OCI-LY3 (cell line): ENCODE results near the gene AP4S1.
A peak's percentile ranks its signal among the peaks of the same experiment; 100 is the strongest.

ENCODE experiments used
- H2AFZ ChIP-seq: fragments of 200-600, 300-600 bp; shearing (Covaris generic); 2 replicates; pipeline ENCODE4 v1.6.0; 2014; ENCODE audit warnings: antibody characterized with exemption, low read depth, low read length
- H3K27ac ChIP-seq: fragments of 200-600, 300-600 bp; sonication (generic); 2 replicates; pipeline ENCODE4 v1.5.1; 2014; ENCODE audit warnings: mild to moderate bottlenecking, low read length, moderate library complexity, mixed read lengths
- H3K27me3 ChIP-seq: fragments of 200-600, 300-600 bp; sonication (generic); 2 replicates; pipeline ENCODE4 v1.6.1; 2014; ENCODE audit warnings: low read depth, low read length, mixed read lengths
- H3K36me3 ChIP-seq: fragments of 200-600, 300-600 bp; sonication (generic); replicated peaks from 2 replicates; pipeline ENCODE3; 2014; ENCODE audit warnings: low read depth, low read length, mixed read lengths
- H3K4me1 ChIP-seq: fragments of 300-600, 200-600 bp; sonication (generic); 2 replicates; pipeline ENCODE4 v1.6.1; 2014; ENCODE audit warnings: low read length, mixed read lengths
- H3K4me2 ChIP-seq: fragments of 200-600, 300-600 bp; sonication (generic); 2 replicates; pipeline ENCODE4 v1.6.1; 2014; ENCODE audit warnings: low read length, mixed read lengths
- H3K4me3 ChIP-seq: fragments of 300-600, 200-600 bp; sonication (generic); 2 replicates; pipeline ENCODE4 v1.5.1; 2014; ENCODE audit warnings: antibody characterized with exemption, mild to moderate bottlenecking, low read length, moderate library complexity
- H3K79me2 ChIP-seq: fragments of 300-600, 200-600 bp; shearing (Covaris generic); 2 replicates; pipeline ENCODE4 v1.6.1; 2014; ENCODE audit warnings: mild to moderate bottlenecking, low read length, mixed read lengths
- H3K9ac ChIP-seq: fragments of 300-600, 200-600 bp; shearing (Covaris generic); 2 replicates; pipeline ENCODE4 v1.6.0; 2014; ENCODE audit warnings: mild to moderate bottlenecking, low read length, moderate library complexity
- H3K9me3 ChIP-seq: fragments of 200-600, 300-600 bp; shearing (Covaris generic); 2 replicates; pipeline ENCODE4 v1.6.1; 2014; ENCODE audit warnings: low read length, mixed read lengths; ENCODE audit not compliant: insufficient read depth
- H4K20me1 ChIP-seq: fragments of 200-600, 300-600 bp; sonication (generic); 2 replicates; pipeline ENCODE4 v1.6.1; 2016; ENCODE audit warnings: low read length, mixed read lengths; ENCODE audit not compliant: insufficient read depth
- EZH2phosphoT487 ChIP-seq: fragments of 200-600 bp; shearing (Covaris generic); IDR thresholded peaks from 2 replicates; pipeline ENCODE4 v1.6.1; 2018; ENCODE audit warnings: antibody characterized with exemption, mixed run types, low read depth
- TF ChIP-seq, protein P1 (sequence below): fragments of 200-600, 300-600 bp; sonication (generic); IDR thresholded peaks from 2 replicates; pipeline ENCODE4 v1.5.1; 2014; ENCODE audit warnings: antibody characterized with exemption, low read length, low read depth

AP4S1 gene

DNA sequence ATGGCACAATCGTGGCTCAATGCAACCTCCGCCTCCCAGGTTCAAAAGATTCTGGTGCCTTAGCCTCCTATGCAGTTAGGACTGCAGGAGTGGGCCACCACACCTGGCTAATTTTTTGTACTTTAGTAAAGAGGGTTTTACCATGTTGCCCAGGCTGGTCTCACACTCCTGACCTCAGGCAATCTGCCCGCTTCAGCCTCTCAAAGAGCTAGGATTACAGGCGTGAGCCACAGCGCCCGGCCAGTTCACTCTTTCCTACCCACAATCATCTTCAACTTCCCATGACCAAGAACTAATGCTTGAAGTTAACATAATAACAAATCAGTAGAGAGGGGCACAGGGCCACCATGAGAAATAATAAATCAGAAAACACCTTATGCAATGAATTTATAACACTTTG, 99.8 kb downstream of the AP4S1 start:
- no peak for TF ChIP-seq EZH2phosphoT487
- Histone ChIP-seq H3K27me3 (no peaks in the 10 kb centered on the region), H2AFZ (no peak overlapping the region), H3K27ac (no peak overlapping the region), H3K79me2 (no peaks in the 10 kb centered on the region), H3K4me1 (peaks cover 13% of the 10 kb centered on the region), H3K4me2 (no peak overlapping the region), H3K9ac (no peak overlapping the region), H3K36me3 (peaks cover 37% of the 10 kb centered on the region), H3K9me3 (no peaks in the 10 kb centered on the region), H3K4me3 (no peak overlapping the region), H4K20me1 (peaks cover 7% of the 10 kb centered on the region; the same call in 1 of the 2 replicates)

DNA sequence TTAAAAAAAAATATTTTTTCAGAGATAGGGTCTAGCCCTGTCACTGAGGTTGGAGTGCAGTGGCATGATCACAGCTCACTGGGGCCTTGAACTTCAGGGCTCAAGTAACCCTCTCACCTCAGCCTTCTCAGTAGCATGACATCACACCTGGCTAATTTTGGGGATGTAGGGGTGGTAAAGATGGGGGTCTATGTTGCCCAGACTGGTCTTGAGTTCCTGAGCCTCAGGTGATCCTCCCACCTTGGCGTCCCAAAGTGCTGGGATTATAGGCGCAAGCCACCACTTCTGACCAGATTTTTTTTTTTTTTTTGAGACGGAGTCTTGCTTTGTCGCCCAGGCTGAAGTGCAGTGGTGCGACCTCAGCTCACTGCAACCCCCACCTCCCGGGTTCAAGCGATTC, 101.2 kb downstream of the AP4S1 start:
- H3K27me3 ChIP-seq = no peaks in the 10 kb centered on the region
- no peak overlapping the region for H3K9ac ChIP-seq
- H3K4me1 ChIP-seq = peaks cover 13% of the 10 kb centered on the region
- no peaks in the 10 kb centered on the region for H3K9me3 ChIP-seq
- no peak overlapping the region for H3K27ac ChIP-seq
- no peak overlapping the region for H2AFZ ChIP-seq
- H3K36me3 ChIP-seq = peaks cover 32% of the 10 kb centered on the region
- no peak overlapping the region for H3K4me3 ChIP-seq
- H3K4me2 ChIP-seq = no peak overlapping the region
- no peaks in the 10 kb centered on the region for H3K79me2 ChIP-seq
- H4K20me1 ChIP-seq = peaks cover 7% of the 10 kb centered on the region; the same call in 1 of the 2 replicates
- TF ChIP-seq EZH2phosphoT487 = no peak
- TF ChIP-seq, protein P1, sequence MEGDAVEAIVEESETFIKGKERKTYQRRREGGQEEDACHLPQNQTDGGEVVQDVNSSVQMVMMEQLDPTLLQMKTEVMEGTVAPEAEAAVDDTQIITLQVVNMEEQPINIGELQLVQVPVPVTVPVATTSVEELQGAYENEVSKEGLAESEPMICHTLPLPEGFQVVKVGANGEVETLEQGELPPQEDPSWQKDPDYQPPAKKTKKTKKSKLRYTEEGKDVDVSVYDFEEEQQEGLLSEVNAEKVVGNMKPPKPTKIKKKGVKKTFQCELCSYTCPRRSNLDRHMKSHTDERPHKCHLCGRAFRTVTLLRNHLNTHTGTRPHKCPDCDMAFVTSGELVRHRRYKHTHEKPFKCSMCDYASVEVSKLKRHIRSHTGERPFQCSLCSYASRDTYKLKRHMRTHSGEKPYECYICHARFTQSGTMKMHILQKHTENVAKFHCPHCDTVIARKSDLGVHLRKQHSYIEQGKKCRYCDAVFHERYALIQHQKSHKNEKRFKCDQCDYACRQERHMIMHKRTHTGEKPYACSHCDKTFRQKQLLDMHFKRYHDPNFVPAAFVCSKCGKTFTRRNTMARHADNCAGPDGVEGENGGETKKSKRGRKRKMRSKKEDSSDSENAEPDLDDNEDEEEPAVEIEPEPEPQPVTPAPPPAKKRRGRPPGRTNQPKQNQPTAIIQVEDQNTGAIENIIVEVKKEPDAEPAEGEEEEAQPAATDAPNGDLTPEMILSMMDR = no peak

DNA sequence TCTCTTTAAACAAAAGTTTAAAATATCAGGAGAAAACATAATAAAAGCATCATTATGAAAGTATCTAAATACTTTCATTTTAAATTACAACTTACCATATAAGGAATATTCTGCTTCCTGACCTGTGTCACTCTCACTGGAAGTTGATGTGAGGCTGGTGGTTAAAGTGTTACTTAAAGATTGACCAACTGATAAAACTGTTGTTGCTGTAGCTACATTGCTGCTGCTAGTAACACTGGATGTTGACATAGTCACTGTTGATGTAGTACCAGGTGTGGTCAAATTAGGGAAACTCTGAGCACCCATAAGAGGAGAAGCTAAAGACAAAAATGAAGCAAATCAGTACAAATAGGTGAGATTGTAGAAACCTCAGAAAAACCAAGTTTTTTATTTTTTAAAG, 102.2 kb downstream of the AP4S1 start:
- Histone ChIP-seq H3K27ac (no peak overlapping the region), H3K79me2 (no peaks in the 10 kb centered on the region), H3K4me1 (peaks cover 16% of the 10 kb centered on the region), H3K36me3 (peaks cover 30% of the 10 kb centered on the region), H3K4me2 (no peak overlapping the region), H3K4me3 (no peak overlapping the region), H3K9me3 (no peaks in the 10 kb centered on the region), H3K9ac (no peak overlapping the region), H3K27me3 (no peaks in the 10 kb centered on the region), H4K20me1 (peaks cover 7% of the 10 kb centered on the region; the same call in 1 of the 2 replicates), H2AFZ (no peak overlapping the region)
- TF ChIP-seq EZH2phosphoT487 = no peak
- TF ChIP-seq, protein P1 = no peak

- H3K9ac ChIP-seq = no peak overlapping the region
- H3K4me2 ChIP-seq = peak overlapping the region; percentile 16
- H3K79me2 ChIP-seq = no peaks in the 10 kb centered on the region
- H3K36me3 ChIP-seq = peaks cover 32% of the 10 kb centered on the region
- no peaks in the 10 kb centered on the region for H3K27me3 ChIP-seq
- H3K27ac ChIP-seq = peak overlapping the region; percentile 34
- no peak overlapping the region for H3K4me3 ChIP-seq
- H3K4me1 ChIP-seq = peaks cover 28% of the 10 kb centered on the region
- H2AFZ ChIP-seq = no peak overlapping the region
- H3K9me3 ChIP-seq = no peaks in the 10 kb centered on the region
- TF ChIP-seq EZH2phosphoT487 = no peak
- TF ChIP-seq, protein P1 = no peak
- peaks cover 7% of the 10 kb centered on the region; the same call in 1 of the 2 replicates for H4K20me1 ChIP-seq
Measured at GRCh38 chr14:31128601-31129526, 103.4 kb downstream of the AP4S1 start.
